NCI-H748 treated with DMSO at 0.1 percent for 48 hours (cell line): ENCODE results near the gene BCL2L11.

Experiments used
- DNase-seq: peaks from one replicate; lab custom pipeline; 2025; lab: John Stamatoyannopoulos, UW

The BCL2L11 gene

DNA sequence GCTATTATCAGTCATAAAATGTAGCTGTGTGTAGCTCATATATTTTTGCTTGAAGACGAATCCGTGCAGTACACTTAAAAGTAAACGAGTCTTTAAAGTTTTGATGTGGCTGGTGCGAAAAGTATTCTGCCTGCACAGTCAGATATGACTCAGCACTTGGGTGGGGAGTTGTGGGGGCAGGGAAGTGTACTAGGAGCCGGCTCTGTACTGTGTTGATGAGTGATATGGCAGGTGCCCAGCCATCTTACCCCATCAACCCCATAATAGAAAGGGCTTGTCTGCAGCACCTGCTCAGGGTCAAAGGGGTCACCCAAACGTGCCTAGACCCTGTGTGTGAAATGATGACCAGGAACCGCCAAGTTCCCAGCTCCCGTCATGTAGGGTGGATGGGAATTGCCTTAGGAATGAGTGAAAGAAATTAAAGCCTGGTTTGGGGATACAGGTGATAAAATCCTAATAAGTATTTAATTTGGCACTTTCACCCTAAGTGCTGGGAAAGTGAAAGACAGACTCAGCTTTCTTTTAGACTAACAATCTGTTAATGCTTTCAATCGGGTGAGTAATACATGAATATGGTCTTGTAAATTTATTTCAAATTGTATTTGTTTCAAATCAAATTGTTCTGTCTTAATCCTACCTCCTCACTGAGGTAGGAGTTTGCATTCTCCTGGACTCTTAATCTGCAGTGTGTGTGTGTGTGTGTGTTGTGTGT is 48.0 kb downstream of the BCL2L11 start:
- no peak for DNase-seq

DNA sequence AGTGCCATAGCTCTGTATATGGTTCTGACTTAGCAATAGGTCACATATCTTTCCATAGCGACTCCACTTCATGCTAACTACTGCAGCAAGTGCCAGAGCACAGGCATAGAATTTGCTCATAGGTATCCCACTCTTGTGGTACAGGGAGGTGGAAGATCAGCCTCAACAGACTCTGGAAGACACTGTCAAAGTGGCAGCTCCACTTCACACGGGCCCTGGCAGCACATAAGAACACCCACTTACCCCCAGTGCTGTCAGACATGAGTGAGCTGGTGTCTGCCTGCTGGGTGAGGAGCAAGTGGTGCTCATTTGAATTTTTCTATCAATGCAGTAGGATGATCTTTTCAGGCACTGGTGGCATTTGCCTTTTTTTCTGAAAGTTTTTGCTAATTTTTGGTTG is 48.6 kb downstream of the BCL2L11 start:
- DNase-seq: no peak

DNA sequence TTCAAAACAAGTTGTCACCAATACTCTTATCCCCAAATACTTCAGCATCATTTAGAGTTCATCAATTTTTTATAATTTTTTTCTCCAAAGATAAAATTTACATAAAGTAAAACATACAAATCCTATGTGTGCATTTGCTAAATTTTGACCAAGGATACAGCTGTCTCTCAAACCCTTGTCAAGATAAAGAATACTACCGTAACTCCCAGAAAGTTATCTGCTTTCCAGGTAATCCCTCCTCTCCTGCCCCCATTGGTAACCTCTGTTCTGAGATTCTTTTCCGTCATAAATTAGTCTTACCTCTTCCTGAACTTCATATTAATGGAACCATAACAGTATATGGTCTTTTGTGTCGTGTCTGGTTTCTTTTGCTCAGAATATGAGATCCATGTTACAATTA is 49.2 kb downstream of the BCL2L11 start:
- no peak for DNase-seq

- no peak for DNase-seq
These were observed 50.7 kb downstream of the BCL2L11 start for GRCh38 chr2:111171337-111171930.

DNA sequence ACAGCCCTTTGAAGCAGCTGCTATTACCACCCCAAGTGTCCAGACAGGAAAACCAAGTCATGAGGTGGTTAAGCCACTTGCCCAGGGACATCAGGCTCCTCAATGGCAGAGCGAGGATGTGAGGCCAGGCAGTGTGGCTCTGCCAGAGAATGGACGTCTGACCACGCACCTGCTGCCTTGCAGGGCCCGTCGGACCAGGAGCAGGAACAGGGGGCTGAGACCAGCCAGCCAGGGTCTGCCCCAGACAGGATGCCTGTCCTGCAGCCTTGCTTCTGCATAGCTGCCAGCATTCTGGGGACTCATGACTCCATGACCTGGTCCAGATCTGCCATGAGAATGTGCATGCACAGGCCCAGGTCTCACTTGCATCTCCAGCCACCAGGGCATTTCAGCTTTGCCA is 52.0 kb downstream of the BCL2L11 start:
- no peak for DNase-seq

GRCh38 chr2:111173338-111173737 is 52.6 kb downstream of the BCL2L11 start:
- no peak for DNase-seq

GRCh38 chr2:111173856-111174255 is 53.1 kb downstream of the BCL2L11 start:
- no peak for DNase-seq

- no peak for DNase-seq
These were observed 54.9 kb downstream of the BCL2L11 start for GRCh38 chr2:111175615-111176014.

DNA sequence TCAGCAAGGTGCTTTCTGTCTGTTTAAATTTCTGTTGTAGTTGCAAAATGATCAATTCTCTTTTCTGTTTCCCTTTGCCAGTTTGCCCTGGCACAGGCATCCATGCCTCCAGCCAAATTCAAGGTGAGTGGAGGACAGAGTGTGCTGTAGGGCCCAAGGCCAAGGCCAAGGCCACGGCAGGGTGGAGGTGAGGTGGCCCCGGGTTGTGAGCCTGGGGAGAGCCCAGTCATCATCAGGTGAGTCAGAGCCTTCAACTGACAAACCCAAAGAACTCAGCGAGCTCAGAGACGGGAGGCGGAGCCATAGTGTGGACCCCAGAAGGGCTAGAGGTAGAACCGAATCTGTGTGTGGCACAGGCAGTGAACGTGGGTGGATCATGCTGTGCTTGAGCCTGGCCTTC is 55.7 kb downstream of the BCL2L11 start:
- DNase-seq: no peak

DNA sequence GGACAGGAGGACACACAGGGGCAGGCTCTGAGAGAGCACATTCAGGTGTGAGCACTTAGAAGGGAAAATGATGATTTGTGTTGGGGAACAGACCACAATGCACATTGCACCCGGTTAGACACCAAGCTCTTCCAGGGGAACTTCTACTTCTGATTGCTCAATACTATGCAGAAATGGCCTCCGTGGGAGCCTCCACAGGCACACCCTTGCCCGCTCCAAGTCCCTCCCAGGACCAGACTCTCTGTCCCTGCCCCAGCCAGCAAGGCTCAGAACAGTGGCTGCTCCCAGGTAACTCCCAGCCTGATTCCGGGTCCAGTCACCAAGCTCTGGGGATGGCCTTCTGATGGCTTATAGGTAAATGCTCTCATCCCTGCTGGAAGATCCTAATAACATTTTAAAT is 56.2 kb downstream of the BCL2L11 start:
- DNase-seq: no peak

- DNase-seq: no peak
These were observed 57.6 kb downstream of the BCL2L11 start for GRCh38 chr2:111178296-111178695.

GRCh38 chr2:111178730-111179405 is 58.2 kb downstream of the BCL2L11 start:
- no peak for DNase-seq

- no peak for DNase-seq
These were observed 61.4 kb downstream of the BCL2L11 start for GRCh38 chr2:111182121-111182520.

DNA sequence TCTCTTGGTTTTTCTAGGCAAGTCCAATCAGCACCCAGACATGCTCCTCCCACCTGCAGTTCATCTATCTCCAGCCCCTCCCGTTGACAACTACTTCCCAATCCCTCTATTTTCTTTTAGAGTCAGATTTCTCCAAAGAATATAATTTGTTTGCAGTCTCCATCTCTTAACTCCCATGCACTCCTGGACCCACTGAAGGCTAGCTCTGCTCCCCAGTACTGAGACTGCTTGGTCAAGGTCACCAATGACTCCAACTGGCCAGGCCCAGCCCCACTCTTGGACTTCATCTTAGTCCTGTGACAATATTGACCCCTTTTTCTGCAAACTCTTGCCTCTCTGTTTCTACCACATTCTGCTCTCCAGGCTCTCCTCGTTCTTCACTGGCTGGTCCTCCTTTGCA is 62.0 kb downstream of the BCL2L11 start:
- DNase-seq: no peak

DNA sequence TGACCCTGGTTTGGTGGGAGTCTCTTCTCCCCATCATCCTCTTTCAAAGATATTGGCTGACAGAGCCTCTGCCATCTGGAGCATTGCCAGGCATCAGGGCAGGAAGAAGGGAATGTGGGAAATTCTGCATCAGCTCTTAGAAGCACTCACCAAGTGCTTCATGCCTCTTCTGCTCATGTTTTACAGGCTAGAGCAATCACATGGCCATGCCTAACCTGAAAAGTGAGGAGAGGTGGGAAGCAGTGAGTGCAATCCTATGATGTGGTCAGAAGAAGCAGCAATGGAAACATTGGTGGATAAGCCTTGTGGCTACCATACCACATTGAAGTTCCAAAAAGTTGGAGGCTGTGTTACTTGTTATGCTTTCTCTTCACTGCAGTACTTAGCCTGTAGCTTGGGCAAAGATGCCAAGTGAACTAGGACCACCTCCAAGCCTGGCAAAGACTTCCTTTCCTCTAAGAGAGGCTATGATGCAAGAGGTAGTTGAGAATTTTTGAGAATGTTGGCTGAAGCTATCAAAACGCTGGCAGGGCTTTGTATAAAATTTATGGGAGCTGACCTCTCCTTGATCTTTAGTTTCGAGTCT is 64.1 kb downstream of the BCL2L11 start:
- DNase-seq: no peak

DNA sequence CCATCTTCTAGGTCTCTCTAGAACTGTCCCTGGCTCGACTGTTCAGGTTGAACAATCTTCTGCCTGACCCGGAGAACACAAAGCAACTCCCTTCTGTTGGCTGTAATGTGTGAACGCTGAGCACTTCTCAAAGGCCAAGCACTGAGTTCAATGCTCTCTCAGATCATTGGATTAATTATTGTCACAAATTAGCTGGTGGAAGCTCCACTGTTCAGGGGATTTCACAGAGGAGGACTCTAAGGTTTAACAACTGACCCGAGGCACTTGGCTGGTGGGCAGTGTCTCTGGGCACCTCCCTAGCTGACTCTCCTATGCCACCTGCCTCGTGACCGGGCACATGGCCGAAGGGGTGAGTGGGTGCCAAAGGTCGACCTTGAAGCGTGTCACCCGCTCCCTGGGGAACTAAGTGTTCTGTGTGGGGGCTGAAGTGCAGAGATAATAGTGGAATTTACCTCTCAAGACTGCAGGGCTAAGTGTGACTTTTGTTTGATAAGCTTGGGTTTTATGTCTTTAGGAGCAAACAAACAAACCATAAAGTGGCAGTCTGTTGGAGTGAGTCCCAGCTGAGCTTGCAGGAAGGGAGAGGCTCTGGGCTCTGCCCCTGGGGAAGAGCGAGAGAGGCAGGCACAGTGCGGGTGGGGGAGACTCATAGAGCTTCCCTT is 64.8 kb downstream of the BCL2L11 start:
- peak; percentile 6 for DNase-seq

GRCh38 chr2:111186121-111186715 is 65.5 kb downstream of the BCL2L11 start:
- DNase-seq: no peak

DNA sequence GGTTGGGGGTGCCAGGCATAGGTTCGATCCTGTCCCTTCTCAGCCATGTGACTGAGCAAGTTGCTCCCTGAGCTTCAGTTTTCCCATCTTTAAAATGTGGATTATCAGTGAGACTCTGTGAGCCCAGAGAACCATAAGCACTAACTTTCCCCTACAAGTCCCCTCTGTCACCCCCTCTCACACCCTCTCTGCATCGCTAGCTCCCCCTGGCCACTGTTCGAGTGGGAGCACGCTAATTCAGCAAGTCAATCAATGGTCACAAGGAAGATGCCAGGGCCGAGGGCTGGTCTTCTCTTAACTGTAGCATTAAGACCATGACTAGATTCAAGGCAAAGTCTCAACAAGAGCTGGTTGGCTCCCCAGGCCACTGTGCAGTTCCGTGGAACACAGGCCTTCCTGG is 66.2 kb downstream of the BCL2L11 start:
- DNase-seq: no peak

DNA sequence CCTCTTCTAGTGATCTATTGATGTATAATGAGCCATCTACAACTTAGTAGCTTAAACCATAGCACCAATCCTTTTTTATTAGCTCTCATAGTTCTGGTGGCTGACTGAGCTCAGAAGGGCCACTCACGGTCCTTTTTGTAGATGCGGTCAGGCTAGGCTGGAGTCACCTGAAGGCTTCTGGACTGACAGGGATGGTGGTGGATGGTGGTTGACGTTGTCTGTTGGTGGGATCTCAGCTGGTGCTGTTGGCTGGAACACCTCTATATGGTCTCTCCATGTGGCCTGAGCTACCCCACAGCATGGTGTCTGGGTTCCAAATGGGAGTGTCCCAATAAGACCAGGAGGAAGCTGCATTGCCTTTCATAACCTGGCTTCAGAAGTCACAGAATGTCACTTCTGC is 68.0 kb downstream of the BCL2L11 start:
- DNase-seq: no peak

DNA sequence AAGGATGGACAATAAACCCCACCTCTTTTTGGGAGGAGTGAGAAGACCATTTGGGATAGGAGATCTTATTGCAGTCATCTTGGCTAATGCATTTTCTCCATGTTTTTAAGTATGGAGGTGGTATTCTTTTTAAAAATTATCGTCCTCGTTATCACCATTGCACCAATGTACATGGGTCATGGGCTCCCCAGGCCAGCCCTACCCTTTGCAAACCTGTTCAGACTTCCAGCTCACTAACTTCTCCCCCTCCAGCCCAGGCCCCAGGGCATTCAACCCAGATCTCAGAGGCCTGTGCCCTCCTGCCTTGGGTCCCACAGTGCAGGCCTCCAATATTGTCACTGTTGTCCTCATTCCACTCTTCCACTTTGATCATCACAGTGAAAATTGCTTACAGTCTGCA is 68.4 kb downstream of the BCL2L11 start:
- no peak for DNase-seq

DNA sequence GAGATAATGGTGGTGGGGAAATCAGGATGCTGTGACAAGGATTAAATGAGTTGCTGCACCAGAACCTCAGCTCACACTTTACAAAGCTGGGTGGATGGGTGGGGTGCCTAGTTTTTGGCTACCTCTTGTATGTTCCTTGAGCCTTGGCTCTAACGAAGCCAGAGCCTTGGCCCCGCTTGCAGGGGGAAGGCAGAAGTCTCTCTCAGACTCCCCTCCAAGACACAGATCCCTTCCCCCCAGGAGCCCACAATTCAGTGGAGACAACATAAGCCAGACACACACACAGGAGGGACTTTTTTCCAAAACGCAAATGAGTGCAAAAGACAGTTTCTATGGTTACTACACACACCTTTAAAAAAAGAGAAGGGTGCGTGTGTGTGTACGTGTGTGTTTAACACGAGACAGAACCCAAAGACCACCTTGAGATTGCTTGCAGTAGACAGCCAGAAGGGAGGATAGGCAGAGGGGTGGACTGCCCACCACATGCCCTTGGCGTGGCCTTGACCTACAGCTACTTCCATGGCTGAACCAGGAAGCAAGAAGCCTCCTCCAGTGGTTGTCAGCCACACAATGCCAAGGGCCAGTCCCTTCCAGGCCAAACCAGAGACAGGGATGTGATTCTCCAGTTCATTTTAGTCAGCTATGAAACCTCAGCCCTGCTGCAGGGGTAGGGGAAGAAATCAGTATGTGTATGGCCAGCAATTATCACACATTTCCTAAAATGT is 70.3 kb downstream of the BCL2L11 start:
- no peak for DNase-seq

DNA sequence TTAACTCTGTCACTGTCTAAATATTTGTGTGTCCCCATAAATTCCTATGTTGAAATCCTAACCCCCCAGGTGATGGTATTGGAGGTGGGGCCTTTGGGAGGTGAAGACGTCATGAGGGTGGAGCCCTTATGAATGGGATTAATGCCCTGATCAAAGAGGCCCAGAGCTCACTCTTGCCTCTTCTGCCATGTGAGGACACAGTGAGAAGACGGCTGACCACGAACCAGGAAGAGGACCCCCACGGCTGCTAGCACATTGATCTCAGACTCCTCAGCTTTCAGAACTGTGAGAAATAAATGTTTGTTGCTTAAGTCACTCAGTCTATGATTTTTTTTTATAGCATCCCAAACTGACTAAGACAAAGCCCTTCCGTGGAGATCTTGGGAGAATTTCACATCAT is 71.2 kb downstream of the BCL2L11 start:
- DNase-seq: no peak
